Stimulated activated CD8-positive, alpha-beta memory T cell treated with anti-CD3 and anti-CD28 coated beads, Interleukin-15, amount 100 ng/mL, for 1 hour (primary cell): ENCODE data around the gene PCCA.
"Not testable (repeated sequence)": the region's sequence is repeated elsewhere in the genome, so short reads cannot be mapped to it uniquely, and the experiment has no call there.

Experiments used
- DNase-seq: peaks from one replicate; pipeline ENCODE4 v3.0.0-alpha.2; 2020; ENCODE audit warnings: low read depth

Gene PCCA

DNA sequence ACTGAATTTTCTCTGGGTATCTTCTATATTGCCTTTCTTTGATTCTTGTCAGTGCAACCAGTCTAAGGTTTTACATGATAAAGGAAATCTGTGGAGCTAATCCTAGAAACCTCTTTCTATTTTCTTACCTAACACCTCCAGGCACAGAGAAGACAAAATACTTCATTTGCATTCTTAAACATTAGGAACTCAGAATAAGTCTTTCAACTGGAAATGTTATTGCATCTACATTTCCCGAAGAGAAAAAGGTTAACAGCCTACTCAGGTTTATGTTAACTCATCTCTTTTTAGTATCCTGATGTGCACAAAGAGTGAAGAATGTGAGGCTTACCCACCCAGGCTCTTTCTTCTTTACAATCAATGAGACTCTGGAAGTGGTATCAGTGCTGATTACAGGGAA is 106.7 kb downstream of the PCCA start:
- no peak for DNase-seq

DNA sequence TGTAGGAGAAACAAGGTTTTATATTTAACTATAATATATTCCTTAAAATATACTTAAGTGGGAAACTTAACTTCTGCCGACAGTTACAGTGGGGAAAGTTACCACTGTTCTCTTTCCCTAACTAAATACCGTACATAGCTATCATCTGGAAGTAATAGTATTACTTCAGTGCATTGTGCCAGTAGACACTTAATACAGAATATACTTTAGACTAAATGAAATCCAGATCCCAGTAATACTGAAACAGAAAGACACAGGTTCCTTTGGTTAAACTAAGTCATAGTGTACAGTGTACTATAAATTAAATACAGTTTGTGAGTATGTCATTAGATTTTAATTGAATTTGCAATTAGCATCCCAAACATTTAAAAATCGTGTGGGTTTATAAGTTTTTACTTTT is 107.5 kb downstream of the PCCA start:
- DNase-seq, result no peak

DNA sequence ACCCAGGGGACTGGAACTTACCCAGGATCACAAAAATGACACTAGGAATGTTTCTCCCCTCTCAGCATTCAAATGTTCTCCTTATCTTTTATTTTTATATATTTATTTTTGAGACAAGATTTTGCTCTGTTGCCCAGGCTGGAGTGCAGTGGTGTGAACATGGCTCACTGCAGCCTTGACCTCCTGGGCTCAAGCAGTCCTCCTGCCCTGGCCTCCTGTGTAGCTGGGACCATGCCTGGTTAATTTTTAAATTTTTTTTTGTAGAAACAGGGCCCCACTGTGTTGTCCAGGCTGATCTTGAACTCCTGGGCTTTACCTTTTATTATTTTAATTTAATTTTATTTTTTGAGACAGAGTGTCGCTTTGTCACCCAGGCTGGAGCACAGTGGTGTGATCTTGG is 108.2 kb downstream of the PCCA start:
- DNase-seq, result no peak

DNA sequence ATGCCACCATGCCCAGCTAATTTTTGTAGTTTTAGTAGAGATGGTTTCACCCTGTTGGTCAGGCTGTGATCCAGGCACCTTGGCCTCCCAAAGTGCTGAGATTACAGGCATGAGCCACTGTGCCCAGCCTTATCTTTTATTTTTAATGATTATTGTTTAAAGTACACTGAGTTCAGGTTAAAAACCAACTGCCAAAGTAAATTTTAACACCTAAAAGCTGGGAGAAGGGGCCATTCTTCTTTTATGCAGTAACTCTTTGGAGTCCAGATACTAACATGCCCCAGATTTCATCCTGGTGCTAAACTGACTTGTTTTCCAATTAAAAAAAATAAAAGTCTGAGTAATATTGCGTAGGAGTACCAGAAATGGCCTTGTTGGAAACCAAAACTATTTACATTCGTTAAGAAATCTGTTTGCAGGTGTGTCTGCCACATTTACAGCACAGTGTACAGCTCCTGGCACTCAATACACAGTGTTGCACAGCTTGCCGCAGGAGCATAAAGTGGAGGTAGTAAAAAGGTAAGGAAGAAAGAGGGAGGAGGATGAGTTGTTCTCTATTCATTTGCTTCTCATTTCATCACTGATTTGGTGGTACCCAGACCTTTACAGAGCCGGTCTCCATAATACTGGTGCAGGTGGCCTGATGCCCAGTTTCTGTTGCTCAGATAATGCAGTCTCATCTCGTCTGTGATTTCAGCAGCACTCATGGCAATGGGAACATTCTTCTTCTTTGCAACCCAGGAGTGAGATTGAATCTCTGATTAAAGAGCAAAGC is 108.9 kb downstream of the PCCA start:
- no peak for DNase-seq

DNA sequence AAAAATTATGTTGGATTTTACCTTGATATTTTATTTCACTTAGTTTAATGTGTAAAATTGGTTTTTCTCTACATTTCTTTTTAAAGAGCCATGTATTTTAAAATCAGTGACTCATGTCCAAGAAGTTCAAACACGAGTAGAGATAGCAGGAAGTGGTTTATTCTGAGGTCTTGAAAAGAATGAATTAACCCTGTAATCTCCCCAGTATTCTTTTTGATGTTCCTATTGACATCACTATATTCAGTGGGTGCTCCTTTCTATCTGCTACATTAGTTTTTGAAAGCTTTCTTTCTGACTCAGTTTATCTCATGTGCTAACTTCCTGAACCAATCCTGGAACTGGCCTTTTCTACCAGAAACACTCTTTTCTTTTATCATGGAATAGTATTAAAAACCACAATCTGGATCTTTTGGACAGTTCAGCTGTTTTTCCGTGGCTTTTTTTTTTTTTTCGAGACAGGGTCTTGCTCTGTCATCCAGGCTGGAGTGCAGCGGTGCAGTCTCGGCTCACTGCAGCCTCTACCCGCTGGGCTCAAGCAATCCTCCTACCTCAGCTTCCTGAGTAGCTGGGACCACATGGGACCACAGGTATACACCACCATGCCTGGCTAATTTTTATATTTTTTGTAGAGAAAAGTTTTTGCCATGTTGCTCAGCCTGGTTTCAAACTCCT is 114.9 kb downstream of the PCCA start:
- no peak for DNase-seq

DNA sequence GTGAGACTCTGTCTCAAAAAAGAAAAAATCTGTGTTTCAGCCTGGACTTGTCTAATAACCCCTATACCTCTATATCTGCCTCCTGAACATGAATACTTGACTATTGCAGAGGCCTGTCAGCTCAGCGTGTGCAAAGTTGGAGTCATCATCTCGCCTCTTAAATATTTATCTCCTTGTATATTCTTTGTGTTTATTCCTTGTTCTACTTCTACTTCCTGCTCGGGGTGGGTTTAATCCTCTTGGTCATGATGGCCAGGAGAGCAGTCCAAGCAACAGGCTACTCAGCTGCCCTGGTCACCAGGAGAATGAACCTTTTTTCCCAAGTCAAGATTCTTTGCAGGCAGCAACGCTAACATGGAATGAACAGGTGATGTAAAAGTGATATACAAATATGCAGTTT is 119.1 kb downstream of the PCCA start:
- DNase-seq, result no peak

DNA sequence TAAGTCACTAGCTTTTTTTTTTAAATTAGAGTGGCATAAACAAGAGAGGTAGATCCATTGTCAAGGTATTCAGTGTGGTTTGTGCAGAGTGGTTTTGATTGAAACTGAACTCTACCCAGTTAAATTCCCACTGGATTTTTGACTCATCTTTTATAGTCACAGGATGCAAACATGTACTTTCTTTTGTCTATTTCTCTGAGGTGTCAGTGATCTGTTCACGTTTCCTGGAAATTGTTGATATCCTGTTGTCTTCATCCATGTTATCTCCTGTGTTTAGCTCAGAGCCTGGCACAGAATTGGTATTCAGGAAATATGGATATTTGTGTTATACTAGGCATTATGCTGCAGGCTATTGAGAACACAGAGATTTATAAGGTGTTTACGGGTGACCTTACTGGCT is 119.7 kb downstream of the PCCA start:
- DNase-seq, result no peak

DNA sequence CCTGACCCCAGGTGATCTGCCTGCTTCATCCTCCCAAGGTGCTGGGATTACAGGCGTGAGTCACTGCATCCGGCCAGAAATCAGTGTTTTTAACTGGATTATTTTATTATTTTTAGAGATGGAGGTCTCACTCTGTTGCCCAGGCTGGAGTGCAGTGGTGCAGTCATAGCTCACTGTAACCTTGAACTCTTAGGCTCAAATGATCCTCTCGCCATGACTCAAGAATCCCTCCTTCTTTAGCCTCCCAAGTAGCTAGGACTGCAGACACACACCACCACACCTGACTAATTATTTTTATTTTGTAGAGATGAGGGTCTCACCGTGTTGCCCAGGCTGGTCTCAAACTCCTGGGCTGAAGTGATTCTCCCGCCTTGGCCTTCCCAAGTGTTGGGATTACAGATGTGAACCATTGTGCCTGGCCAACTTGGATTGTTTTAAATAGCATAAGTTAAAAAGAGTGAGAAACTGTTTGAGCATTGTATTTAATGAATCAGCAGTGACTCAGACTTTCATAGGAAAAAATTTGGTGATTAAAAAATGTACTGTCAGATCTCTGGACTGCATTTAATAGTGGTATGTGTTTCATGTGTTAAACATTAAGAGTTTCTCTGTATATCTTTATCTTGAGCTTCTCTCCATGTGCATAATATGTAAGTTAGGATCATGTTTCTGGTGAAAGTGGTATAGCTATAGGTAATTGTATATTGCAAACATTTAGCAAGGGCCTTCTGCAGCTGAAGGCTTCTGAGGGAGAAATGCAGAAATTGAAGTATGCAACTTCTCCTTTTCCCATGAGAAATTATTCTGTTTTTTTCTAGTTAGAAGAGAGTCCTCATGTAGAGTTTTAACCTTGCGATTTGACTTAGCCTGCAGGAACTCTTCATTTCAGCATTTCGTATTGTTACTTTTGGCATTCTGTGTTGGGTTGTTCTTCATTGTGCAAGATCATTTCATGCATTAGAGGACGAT is 121.2 kb downstream of the PCCA start:
- DNase-seq, result no peak

DNA sequence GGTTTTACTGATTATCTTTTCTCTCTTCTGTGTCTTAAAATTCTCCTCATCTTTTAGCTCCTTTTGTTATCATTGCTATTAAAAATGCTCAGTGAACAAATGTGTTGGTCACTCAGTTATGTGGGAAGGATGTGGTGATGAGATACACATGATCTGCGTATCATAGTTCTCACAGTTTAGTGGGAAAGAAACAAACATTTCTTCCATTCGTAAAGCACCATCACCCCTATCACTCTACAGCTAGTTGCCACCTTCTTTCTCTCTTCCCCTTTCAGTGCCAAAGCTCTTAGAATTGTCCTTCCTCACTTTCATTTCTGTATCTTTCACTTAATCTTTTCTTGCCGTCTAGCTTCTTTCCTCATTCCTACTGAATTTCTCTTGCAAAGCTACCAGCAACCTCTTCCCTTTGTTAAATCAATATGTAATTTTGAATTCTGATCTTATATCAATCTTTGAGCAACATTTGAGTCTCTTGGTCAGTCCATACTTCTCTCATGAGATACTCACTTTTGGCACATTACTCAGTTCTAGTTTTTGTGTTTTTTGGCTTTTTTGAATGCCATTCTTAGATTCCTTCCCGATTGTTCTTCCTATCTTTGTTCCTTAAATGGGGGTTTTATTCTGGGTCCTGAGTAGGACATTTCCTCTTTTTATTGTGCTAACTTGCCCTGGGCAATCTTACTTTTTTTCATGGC is 122.3 kb downstream of the PCCA start:
- no peak for DNase-seq

DNA sequence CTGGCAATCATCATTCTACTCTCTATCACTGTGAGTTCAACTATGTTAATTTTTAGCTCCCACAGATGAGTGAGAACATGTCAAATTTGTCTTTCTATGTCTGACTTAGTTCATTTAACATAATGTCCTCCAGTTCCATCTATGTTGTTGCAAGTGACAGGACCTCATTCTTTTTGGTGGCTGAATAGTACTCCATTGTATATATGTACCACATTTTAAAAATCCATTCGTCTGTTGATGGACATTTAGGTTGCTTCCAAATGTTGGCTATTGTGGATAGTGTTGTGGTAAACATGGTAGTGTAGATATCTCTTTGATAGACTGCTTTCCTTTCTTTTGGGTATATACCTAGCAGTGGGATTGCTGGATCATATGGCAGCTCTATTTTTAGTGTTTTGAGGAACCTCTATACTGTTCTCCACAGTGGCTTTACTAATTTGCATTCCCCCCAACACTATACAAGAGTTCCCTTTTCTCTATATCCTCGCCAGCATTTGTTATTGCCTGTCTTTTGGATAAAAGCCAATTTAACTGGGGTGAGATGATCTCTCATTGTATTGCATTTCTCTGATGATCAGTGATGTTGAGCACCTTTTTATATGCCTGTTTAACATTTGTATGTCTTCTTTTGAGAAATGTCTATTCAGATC is 124.1 kb downstream of the PCCA start:
- DNase-seq, result no peak

DNA sequence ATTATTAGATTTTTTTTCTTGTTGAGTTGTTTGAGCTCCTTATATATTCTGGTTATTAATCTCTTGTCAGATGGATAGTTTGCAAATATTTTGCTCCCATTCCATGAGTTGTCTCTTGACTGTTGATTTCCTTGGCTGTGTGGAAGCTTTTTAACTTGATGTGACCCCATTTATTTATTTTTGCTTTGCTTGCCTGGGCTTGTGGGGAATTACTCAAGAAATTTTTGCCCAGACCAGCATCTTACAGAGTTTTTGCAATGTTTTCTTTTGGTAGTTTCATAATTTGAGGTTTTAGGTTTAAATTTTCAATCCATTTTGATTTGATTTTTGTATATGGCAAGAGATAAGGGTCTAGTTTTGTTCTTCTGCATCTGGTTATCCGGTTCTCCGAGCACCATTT is 124.7 kb downstream of the PCCA start:
- DNase-seq, result no peak

DNA sequence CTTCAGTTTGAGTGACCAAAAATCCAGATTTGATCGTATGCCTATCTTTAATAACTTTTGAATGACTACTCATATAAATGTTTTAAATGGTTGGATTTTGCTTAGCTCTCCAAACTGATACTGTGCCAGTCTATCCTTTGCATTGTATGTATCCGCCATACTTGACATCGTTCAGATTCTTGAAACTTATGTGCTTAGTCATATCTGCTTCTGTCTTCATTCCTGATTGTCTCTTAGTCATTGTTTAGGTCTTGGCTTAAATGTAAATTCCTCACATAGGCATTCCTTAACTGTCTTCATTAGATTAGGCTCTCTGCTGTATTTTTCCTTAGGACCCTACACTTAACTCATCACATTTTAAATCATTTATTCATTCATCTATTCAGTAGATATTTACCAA is 126.0 kb downstream of the PCCA start:
- no peak for DNase-seq

DNA sequence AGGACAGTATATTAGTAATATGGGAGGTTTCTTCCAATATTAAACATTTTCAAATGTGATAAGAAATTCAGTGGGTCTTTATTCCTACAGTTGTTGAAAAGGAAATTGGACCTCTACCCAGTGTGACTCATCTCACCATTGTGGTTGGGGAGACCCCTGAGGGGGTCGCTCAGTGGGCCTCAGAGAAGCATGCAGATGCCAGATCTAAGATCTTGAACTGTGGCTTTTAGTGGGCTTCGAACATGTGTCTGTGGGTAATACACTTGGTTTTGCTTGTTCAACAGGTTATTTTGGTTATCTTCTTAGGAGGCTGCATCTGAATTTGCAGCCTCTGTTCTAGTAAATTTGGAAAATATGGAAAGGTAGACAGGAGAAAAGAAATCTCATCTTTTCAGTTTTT is 132.3 kb downstream of the PCCA start:
- DNase-seq, result no peak

DNA sequence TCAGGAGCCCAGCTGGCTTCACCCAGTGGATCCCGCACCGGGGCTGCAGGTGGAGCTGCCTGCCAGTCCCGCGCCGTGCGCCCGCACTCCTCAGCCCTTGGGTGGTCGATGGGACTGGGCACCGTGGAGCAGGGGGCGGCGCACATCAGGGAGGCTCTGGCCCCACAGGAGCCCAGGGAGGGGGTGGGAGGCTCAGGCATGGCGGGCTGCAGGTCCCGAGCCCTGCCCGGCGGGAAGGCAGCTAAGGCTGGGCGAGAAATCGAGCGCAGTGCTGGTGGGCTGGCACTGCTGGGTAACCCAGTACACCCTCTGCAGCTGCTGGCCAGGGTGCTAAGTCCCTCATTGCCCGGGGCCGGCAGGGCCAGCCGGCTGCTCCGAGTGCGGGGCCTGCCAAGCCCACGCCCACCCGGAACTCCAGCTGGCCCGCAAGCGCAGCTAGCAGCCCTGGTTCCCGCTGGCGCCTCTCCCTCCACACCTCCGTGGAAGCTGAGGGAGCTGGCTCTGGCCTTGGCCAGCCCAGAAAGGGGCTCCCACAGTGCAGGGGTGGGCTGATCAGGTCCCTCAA is 135.2 kb downstream of the PCCA start:
- not testable (repeated sequence) for DNase-seq

DNA sequence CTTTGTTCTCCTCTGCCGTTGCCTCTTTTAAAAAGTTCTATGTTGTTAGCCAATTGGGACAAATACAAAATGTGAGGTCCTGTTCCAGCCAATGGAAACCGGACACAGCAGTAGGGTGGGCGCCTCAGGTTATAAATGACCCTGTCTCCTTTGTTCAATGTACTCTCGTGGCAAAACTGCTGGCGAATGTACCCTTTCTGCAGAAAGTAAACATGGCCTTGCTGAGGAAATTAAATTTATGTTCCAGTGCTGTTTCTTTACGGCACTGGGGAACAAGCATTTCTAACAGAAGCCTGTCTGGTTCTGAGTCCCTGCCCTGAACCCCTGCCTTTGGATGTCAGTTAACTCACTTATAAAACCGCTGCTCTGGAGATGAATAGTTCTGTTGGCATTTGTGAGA is 140.7 kb downstream of the PCCA start:
- DNase-seq, result no peak

DNA sequence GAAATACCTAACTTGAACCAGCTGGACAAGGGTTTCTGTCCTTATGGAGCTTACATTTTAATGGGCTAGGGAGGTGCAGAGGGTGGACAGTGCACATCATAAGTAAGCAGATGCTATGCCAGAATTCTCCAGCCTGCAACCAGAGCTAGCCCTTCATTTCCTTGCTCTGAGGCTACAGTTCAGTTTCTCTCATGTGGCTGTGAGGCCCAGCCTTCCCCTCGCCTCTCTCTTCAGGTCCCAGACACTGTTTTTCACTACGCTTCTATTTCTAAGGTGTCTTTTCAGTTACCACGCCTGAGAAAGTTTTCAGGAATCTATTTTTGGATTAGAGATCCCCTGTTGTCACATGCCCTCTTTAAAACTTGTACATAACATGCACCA is 141.9 kb downstream of the PCCA start:
- no peak for DNase-seq

DNA sequence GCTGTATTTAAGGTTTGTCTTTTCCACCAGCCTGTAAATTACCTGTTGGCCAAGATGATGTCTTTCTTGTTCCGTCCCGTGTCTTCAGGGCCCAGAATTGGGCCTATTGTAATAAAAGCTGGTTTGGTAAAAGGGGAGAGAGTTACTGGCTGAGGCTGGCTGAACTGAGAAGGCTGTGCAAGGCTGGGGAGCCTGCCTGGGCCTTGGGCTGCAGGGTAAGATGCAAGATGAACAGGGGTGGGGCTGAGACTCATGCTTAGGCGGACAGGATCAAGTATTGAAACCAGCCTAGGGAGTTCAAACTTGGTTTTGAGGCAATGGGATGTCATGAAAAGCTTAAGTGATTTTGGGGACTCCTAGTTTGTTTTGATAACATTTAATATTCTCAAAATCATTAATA is 142.3 kb downstream of the PCCA start:
- DNase-seq, result no peak

DNA sequence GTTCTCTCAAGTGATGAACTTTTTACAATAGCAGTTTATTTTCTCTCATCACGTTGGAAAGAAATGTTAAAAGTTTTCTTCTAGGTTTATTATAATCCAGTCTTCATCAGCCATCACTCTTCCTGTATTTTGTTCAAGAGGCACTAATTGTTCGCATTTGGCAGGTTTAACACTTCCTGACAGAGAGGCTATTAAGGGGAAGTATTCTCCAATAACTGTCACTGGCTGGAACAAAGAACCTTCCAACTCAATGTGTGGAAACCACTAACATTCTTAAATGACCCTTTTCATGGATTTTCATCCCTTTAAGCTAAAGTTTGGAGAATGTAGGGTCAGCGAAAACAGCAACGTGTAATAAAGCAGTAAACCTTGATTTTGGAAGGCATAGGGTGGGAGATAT is 145.1 kb downstream of the PCCA start:
- DNase-seq, result no peak

DNA sequence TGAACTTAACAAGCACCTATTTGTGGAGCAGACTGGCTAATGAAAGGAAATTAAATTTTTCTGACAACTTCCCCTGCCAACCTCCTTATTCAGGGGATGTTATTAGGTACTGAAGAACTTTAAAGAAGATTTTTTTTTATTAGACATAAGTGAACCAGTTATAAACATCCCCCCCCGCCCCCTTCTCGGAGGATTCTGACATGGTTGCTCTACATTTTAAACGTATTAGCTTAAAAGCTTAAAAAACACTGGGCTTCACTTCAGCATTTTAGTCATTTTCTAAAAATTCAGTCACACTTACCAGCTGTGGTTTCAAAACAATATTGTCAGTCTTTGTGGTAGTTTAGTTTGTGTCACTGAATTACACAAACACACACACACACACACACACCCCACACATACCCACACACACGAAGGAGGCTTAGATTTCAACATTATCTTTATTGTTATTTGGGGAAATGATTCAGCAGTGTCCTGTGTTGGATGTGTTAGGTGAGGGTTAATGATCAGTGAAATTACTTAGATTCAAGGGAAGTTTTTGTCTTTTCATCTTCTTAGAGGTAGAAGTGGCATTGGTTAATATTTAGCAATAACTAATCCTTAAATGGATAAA is 145.7 kb downstream of the PCCA start:
- no peak for DNase-seq

DNA sequence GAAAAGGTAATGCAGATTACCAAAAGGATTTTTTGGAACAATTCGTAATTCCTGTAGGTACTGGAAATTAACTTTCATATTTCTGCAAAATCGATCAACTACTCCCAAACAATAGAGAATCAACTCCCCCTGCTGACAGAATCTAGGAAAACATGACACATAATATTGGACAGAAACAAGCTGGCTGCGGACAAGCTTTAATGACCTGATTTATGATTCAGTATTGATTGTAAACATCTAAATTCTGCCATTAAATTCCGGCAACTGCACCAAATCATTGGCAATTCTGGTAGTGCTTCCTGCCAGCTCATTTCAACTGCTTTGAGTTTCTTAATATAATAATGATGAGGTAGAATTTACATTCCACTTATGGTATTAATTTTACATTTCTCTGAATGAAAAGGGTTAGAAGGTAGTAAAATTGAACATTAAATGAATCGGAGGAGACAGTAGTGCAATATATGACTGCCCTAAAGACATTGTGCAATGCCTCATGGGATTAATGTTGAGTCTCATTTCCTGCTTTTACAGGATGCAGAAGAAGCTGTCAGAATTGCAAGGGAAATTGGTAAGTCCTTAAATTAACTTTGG is 146.5 kb downstream of the PCCA start:
- DNase-seq, result no peak
